Stimulated activated effector memory CD8-positive, alpha-beta T cell treated with anti-CD3 and anti-CD28 coated beads, Interleukin-12 subunit alpha, Interleukin-12 subunit beta, amount 100 ng/mL, for 72 hours (primary cell): ENCODE results near the gene PRPF40B.
A peak's percentile ranks its signal among the peaks of the same experiment; 100 is the strongest.

ENCODE experiments used
- ATAC-seq: fragments of 150-1000 bp; cut with Tn5 transposase; 2 replicates; pipeline ENCODE4 v1.10.0; 2021
- DNase-seq, 2 donors: peaks; one replicate each; pipeline ENCODE4 v3.0.0; 2021 to 2022; ENCODE audit warnings: low spot score in 2 of 2
- H3K27ac Mint-ChIP-seq: one replicate; pipeline ENCODE4 v1.8.0; 2022; ENCODE audit warnings: mild to moderate bottlenecking, mixed read lengths
- H3K36me3 Mint-ChIP-seq: one replicate; pipeline ENCODE4 v1.8.0; 2022; ENCODE audit warnings: mild to moderate bottlenecking, mixed read lengths
- H3K4me1 Mint-ChIP-seq: one replicate; pipeline ENCODE4 v1.8.0; 2022; ENCODE audit warnings: mixed read lengths
- H3K4me3 Mint-ChIP-seq: one replicate; pipeline ENCODE4 v1.8.0; 2022; ENCODE audit warnings: mild to moderate bottlenecking, mixed read lengths
- H3K9me3 Mint-ChIP-seq: one replicate; pipeline ENCODE4 v1.8.0; 2022; ENCODE audit warnings: mixed read lengths

The PRPF40B gene

DNA sequence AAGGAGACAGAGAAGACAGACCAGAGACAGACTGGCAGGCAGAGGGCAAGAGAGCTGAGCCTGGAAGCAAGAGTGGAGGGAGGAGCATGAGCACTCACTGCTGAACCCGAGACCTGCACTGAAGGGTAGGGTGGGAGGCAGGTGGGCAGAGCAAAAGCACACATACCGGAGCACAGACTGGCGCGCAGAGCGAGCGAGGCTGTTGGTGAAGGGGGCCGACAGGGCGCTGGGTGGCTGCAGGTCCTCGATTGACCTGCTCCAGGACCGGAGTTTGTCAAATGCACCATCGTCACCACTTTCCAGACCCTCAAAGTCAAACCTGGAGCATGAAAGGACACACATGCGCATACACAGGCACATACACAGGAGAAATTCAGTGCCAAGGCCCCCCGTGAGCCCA is 34.9 kb downstream of the PRPF40B start:
- peak overlapping the region; percentile 23 for H3K27ac Mint-ChIP-seq
- peaks cover 47% of the 10 kb centered on the region for H3K4me1 Mint-ChIP-seq
- ATAC-seq (no peak), DNase-seq (no peak)
- peaks cover 72% of the 10 kb centered on the region for H3K36me3 Mint-ChIP-seq
- H3K4me3 Mint-ChIP-seq, result no peak overlapping the region
- no peaks in the 10 kb centered on the region for H3K9me3 Mint-ChIP-seq

GRCh38 chr12:49659753-49660152 is 36.4 kb downstream of the PRPF40B start:
- peaks cover 61% of the 10 kb centered on the region for H3K4me1 Mint-ChIP-seq
- no peaks in the 10 kb centered on the region for H3K9me3 Mint-ChIP-seq
- no peak overlapping the region for H3K27ac Mint-ChIP-seq
- no peak for DNase-seq
- ATAC-seq, result no peak
- H3K36me3 Mint-ChIP-seq, result peaks cover 58% of the 10 kb centered on the region
- H3K4me3 Mint-ChIP-seq, result no peak overlapping the region

DNA sequence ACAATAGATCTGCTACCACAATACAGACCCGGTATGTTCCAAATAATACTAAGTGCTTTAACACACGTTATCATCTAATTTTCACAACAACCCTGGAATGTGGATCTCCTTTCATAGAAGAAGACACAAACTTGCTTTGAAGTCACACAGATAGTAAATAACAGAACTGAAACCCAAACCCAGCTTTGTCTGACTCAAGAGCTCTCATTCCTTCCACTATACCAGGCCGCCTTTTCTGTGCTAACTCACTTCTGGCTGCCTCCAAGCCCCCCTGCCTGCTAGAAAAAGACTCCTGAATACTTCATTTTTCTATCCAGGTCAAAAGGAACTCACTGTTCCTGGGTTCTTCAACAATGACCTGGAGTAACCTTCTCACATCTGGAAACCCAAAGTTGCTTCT is 37.8 kb downstream of the PRPF40B start:
- Mint-ChIP-seq H3K36me3 (peaks cover 58% of the 10 kb centered on the region), H3K9me3 (no peaks in the 10 kb centered on the region), H3K4me3 (peak overlapping the region; percentile 67), H3K4me1 (peaks cover 74% of the 10 kb centered on the region), H3K27ac (peak overlapping the region; percentile 97)
- peak; percentile 71 for ATAC-seq
- no peak for DNase-seq

GRCh38 chr12:49661746-49662145 is 38.4 kb downstream of the PRPF40B start:
- peaks cover 70% of the 10 kb centered on the region for H3K4me1 Mint-ChIP-seq
- peaks cover 56% of the 10 kb centered on the region for H3K36me3 Mint-ChIP-seq
- DNase-seq, result no peak
- peak overlapping the region; percentile 97 for H3K27ac Mint-ChIP-seq
- H3K9me3 Mint-ChIP-seq, result no peaks in the 10 kb centered on the region
- peak overlapping the region; percentile 67 for H3K4me3 Mint-ChIP-seq
- ATAC-seq, result no peak

- Mint-ChIP-seq H3K9me3 (no peaks in the 10 kb centered on the region), H3K4me1 (peaks cover 75% of the 10 kb centered on the region), H3K36me3 (peaks cover 47% of the 10 kb centered on the region), H3K4me3 (peak overlapping the region; percentile 67), H3K27ac (peak overlapping the region; percentile 97)
- ATAC-seq, result peak; percentile 92
- DNase-seq, result peak; percentile 38 to 75
These were observed 39.9 kb downstream of the PRPF40B start for GRCh38 chr12:49662998-49663843.

DNA sequence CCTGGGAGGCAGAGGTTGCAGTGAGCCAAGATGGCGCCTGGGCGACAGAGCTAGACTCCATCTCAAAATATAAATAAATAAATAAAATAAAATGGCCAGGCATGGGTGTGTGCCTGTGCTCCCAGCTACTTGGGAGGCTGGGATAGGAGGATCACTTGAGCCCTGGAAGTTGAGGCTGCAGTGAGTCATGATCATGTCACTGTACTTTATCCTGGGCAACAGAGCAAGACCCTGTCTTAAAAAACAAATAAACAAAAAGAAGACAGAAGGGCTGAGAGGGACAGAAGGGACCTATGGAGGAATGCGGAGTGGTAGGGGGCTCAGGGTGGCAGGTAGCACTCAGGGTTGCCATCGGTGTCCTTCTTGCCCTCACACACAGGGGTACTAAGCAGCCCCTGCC is 40.8 kb downstream of the PRPF40B start:
- Mint-ChIP-seq H3K4me1 (peaks cover 80% of the 10 kb centered on the region), H3K27ac (peak overlapping the region; percentile 97), H3K9me3 (no peaks in the 10 kb centered on the region), H3K36me3 (peaks cover 37% of the 10 kb centered on the region), H3K4me3 (peak overlapping the region; percentile 67)
- ATAC-seq, result no peak
- no peak for DNase-seq

GRCh38 chr12:49664591-49665239 is 41.4 kb downstream of the PRPF40B start:
- peaks cover 32% of the 10 kb centered on the region for H3K36me3 Mint-ChIP-seq
- peak overlapping the region; percentile 1 for H3K4me3 Mint-ChIP-seq
- no peaks in the 10 kb centered on the region for H3K9me3 Mint-ChIP-seq
- H3K27ac Mint-ChIP-seq, result peak overlapping the region; percentile 97
- peaks cover 85% of the 10 kb centered on the region for H3K4me1 Mint-ChIP-seq
- DNase-seq, result no peak
- peak; percentile 19 for ATAC-seq

GRCh38 chr12:49665384-49665783 is 42.0 kb downstream of the PRPF40B start:
- DNase-seq (no peak), ATAC-seq (no peak)
- Mint-ChIP-seq H3K4me1 (peaks cover 92% of the 10 kb centered on the region), H3K27ac (peak overlapping the region; percentile 97), H3K4me3 (peak overlapping the region; percentile 1), H3K36me3 (peaks cover 30% of the 10 kb centered on the region), H3K9me3 (no peaks in the 10 kb centered on the region)

GRCh38 chr12:49666176-49666575 is 42.8 kb downstream of the PRPF40B start:
- Mint-ChIP-seq H3K27ac (peak overlapping the region; percentile 32), H3K4me3 (no peak overlapping the region), H3K9me3 (no peaks in the 10 kb centered on the region), H3K4me1 (peaks cover 92% of the 10 kb centered on the region), H3K36me3 (peaks cover 27% of the 10 kb centered on the region)
- no peak for DNase-seq
- ATAC-seq, result no peak

DNA sequence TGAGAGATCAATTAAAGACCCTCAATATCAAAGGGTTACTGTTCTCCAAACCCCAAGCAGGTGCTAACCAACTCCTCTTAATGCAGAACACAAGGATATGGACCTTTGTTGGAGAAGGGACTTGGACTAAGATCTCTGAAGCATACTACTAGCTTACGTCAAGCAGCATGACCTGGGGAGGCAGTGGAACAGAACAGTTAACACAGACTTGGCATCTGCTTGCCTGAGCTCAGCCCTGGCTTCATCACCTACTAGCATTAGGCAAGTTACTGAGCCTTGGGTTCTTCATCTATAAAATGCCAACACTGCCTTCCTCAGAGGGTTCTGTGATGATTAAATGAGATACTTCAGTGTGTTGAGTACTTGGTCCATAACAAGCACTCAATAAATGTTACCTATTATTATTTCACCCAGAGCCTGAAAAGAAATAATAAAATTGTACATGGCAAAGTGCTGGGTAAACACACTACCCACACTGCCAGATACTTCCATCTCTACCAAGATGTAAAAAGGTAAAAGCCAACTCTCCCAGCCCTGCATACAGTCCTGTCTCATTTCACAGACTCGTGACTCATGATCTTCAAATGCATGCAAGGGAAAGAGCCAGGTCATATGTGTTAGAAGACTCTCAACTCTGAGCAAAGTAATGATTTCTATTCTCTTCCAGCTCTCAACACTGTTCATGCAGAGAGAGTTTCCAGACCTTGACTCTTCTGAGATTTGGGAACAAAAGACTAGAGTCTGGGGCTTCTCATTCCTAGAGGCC is 44.1 kb downstream of the PRPF40B start:
- H3K27ac Mint-ChIP-seq, result peak overlapping the region; percentile 56
- no peaks in the 10 kb centered on the region for H3K9me3 Mint-ChIP-seq
- DNase-seq (no peak), ATAC-seq (peak; percentile 72)
- peaks cover 15% of the 10 kb centered on the region for H3K36me3 Mint-ChIP-seq
- peaks cover 92% of the 10 kb centered on the region for H3K4me1 Mint-ChIP-seq
- no peak overlapping the region for H3K4me3 Mint-ChIP-seq

DNA sequence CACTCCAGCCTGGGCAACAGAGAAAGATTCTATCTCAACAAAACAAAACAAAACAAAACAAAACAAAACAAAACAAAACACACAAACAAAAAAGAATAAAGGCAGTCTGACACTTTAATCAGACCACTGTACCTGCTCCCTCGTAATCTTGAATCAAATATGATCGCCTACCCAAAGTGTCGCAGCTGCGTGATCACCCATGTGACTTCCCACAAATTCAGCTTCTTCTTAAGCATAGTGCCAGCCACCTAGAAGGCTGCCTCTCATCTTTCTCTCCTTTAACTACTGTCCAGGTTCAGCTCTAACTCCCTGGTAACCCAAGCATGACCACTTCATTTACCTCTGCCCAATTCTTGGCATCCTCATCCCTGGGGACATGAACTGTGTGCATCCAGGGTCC is 46.4 kb downstream of the PRPF40B start:
- Mint-ChIP-seq H3K27ac (peak overlapping the region; percentile 96), H3K9me3 (no peaks in the 10 kb centered on the region), H3K36me3 (peaks cover 15% of the 10 kb centered on the region), H3K4me3 (no peak overlapping the region), H3K4me1 (peaks cover 92% of the 10 kb centered on the region)
- no peak for ATAC-seq
- no peak for DNase-seq

GRCh38 chr12:49671031-49671765 is 47.8 kb downstream of the PRPF40B start:
- peak; percentile 86 for ATAC-seq
- Mint-ChIP-seq H3K9me3 (no peaks in the 10 kb centered on the region), H3K4me3 (peak overlapping the region; percentile 67), H3K36me3 (peaks cover 10% of the 10 kb centered on the region), H3K27ac (peak overlapping the region; percentile 96), H3K4me1 (peaks cover 92% of the 10 kb centered on the region)
- peak; percentile 34 to 70 for DNase-seq

GRCh38 chr12:49672301-49673217 is 49.2 kb downstream of the PRPF40B start:
- no peaks in the 10 kb centered on the region for H3K9me3 Mint-ChIP-seq
- DNase-seq (no peak), ATAC-seq (no peak)
- peak overlapping the region; percentile 67 for H3K4me3 Mint-ChIP-seq
- peaks cover 7% of the 10 kb centered on the region for H3K36me3 Mint-ChIP-seq
- H3K27ac Mint-ChIP-seq, result peak overlapping the region; percentile 96
- peaks cover 93% of the 10 kb centered on the region for H3K4me1 Mint-ChIP-seq
